Measurements from ENCODE around the gene GALNT10. TPM values are rescaled to one million over a fixed set of nuclear protein-coding genes. Genes with fewer than 3 reads are reported as not detected.
A peak's percentile ranks its signal among the peaks of the same experiment; 100 is the strongest.

The GALNT10 gene
- total and polyA plus RNA-seq, 2 of the 4 experiments (the other 2 are of a cell fraction): 46.2 to 67.0 TPM

DNA sequence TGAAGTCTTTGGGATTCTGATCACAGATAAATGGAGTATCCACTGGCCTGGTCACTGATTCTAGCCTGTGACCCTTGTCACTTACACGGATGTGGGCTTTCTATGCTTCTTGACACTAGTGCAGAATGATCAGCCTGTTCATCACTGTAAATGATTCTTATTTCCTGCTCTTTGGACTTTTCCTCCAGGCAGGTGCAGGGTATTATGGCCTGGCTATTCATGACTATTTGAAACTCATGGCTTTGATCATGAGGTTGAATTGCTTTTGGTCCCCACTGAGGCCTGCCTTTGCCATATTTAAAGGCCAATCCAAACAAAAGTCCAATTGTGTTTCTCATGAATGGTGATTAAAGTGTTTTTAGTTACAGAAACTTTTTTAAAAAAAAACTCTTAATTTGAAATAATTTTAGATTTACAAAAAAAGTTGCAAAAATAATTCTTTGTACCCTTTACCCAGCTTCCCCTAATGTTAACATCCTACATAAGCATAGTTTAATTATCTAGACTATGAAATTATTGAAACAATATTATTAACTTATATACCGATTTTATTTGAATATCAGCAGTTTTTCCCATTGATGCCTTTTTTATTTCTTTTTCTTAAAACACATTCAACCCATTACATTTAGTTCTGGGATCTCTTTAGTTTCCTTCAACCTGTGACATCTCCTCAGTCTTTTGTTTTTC lies 68.1 kb downstream of the GALNT10 start:
- Histone ChIP-seq H3K27me3 (ENCODE audit: control insufficient read depth, insufficient read depth, low read length) (no peaks in the 10 kb centered on the region), H3K9me1 (ENCODE audit: insufficient read depth, low read length) (peaks cover 13% of the 10 kb centered on the region; the same call in 1 of the 2 replicates), H2AFZ (replicated peaks; ENCODE audit: low read length, poor library complexity) (no peak overlapping the region), H3K4me2 (ENCODE audit: low read depth, low read length) (no peak overlapping the region), H2BK120ac (ENCODE audit: low read depth, low read length) (no peak overlapping the region), H4K91ac (ENCODE audit: insufficient read depth, low read depth, low read length) (no peak overlapping the region), H3K14ac (replicated peaks; ENCODE audit: low read depth, low read length) (0 out of 2 replicates have a peak overlapping the region, but pooled peaks have one; percentile 23), H3K4ac (ENCODE audit: low read depth, low read length) (no peak overlapping the region), H3K4me3 (ENCODE audit: insufficient read depth, low read depth, low read length) (no peak overlapping the region), H4K8ac (ENCODE audit: low read depth in 2 of 2, low read length in 2 of 2) (no peak overlapping the region), H3K9me3 (ENCODE audit: control insufficient read depth, insufficient read depth, low read length) (no peaks in the 10 kb centered on the region), H2AK5ac (ENCODE audit: low read depth, low read length) (no peak overlapping the region; the same call in 1 of the 2 replicates), H3K4me1 (ENCODE audit: control insufficient read depth, insufficient read depth, low read length) (no peaks in the 10 kb centered on the region), H4K20me1 (ENCODE audit: insufficient read depth, low read length) (peaks cover 7% of the 10 kb centered on the region; the same call in 1 of the 2 replicates), H3K18ac (ENCODE audit: low read depth, low read length) (no peak overlapping the region), H2BK20ac (ENCODE audit: low read depth, low read length) (no peak overlapping the region), H3K79me1 (ENCODE audit: low read depth in 1 of 2, low read length in 2 of 2) (peaks cover 33 to 65% of the 10 kb centered on the region in 2 experiments), H2BK15ac (ENCODE audit: low read depth, low read length) (no peak overlapping the region), H3K27ac (ENCODE audit: insufficient read depth, low read length) (no peak overlapping the region), H3K9ac (ENCODE audit: low read depth, low read length) (no peak overlapping the region), H2BK5ac (ENCODE audit: low read depth, low read length, poor library complexity, severe bottlenecking) (no peak overlapping the region), H2AK9ac (replicated peaks; ENCODE audit: low read depth, low read length, poor library complexity) (no peak overlapping the region), H4K5ac (ENCODE audit: low read depth, low read length) (no peak overlapping the region), H3K56ac (ENCODE audit: extremely low read depth, insufficient read depth, low read length) (no peak overlapping the region), H3K36me3 (ENCODE audit: control insufficient read depth, insufficient read depth, low read length) (peaks cover 5% of the 10 kb centered on the region; the same call in 1 of the 2 replicates), H3K23ac (ENCODE audit: low read depth, low read length) (peak overlapping the region; percentile 85)
- no peak for DNase-seq
- ChIA-PET CTCF (no interaction called here), POLR2A (ENCODE audit: unreplicated experiment) (no interaction called here)
- TF ChIP-seq CHD1 (IDR thresholded peaks at IDR 0.05; ENCODE audit: low read depth, low read length): no peak
- dilution Hi-C loops (cut with HindIII; ENCODE audit: low sequenced_read_pairs, unreplicated experiment) (no loop called here), in situ Hi-C loops (cut with MboI; ENCODE audit: low sequenced_read_pairs) (no loop called here), intact Hi-C loops (cut with micrococcal nuclease) (no loop called here)
- BruUV-seq (replicated peaks): no TSS peak
- no peak for ATAC-seq (ENCODE audit: low read depth)
- WGBS, 2 experiments (ENCODE audit: extremely low coverage in 2 of 2, insufficient read length in 1 of 2): no CpG with 5 or more reads among the region's 2 CpGs

Measured in IMR-90 (cell line).